ENCODE measurements around the gene AKIRIN2.

DNA sequence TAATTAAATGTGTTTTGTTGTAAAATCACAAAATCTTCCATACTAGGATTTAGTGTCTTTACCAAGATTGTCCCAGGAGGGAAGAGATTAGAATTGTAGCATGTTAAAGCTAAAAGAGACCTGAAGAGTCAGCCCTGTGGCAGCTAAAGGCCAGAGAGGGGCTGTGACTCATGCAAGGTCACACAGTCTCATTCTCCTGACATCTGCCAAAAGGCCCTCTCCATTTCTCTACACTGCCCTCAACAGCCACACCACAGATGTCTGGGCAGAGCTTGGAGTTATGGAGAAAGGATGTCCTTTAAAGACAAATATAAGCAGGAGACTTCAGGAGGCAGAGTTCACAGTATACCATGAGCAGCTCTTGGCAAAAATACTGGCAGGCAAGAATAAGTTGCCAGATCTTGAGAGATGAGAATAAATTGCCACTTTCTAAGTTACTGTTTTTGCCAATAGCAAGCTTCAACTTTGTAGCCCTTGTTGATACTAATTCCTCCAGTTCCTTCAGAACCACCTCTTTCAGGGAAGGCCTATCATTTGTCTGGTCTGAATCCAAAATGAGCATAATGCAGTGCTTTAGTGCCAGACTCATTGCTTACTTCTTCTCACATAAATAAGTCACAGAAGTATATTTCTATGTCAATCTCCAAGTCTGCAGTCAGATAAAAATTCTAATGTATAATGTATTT lies 41.7 kb downstream of the AKIRIN2 start:
- TF ChIP-seq CTCF (IDR thresholded peaks at IDR 0.05) (no peak), POLR2A (IDR thresholded peaks at IDR 0.05) (no peak)
